ENCODE results near the gene NUS1. TPM values are rescaled to one million over a fixed set of nuclear protein-coding genes. Genes with fewer than 3 reads are reported as not detected.
"Not testable (repeated sequence)": the region's sequence is repeated elsewhere in the genome, so short reads cannot be mapped to it uniquely, and the experiment has no call there.

NUS1 gene
- total RNA-seq, 1 donor from 2014 or later: 36.8 TPM

- not testable (repeated sequence) for DNase-seq (ENCODE audit: low spot score)
Observed at GRCh38 chr6:117706936-117707509, 31.8 kb downstream of the NUS1 start.

GRCh38 chr6:117711369-117711768 is 36.1 kb downstream of the NUS1 start:
- no peak for DNase-seq (ENCODE audit: low spot score)

- DNase-seq (ENCODE audit: low spot score): no peak
Observed at GRCh38 chr6:117718895-117719294, 43.6 kb downstream of the NUS1 start.

GRCh38 chr6:117721520-117721919 is 46.3 kb downstream of the NUS1 start:
- not testable (repeated sequence) for DNase-seq (ENCODE audit: low spot score)

- no peak for DNase-seq (ENCODE audit: low spot score)
Observed at GRCh38 chr6:117728626-117729025, 53.4 kb downstream of the NUS1 start.

- DNase-seq (ENCODE audit: low spot score): no peak
Observed at GRCh38 chr6:117729613-117730012, 54.3 kb downstream of the NUS1 start.

GRCh38 chr6:117733341-117733740 is 58.1 kb downstream of the NUS1 start:
- DNase-seq (ENCODE audit: low spot score): no peak

- DNase-seq (ENCODE audit: low spot score): no peak
Observed at GRCh38 chr6:117739869-117740268, 64.6 kb downstream of the NUS1 start.

GRCh38 chr6:117740605-117741004 is 65.3 kb downstream of the NUS1 start:
- DNase-seq (ENCODE audit: low spot score): no peak

- not testable (repeated sequence) for DNase-seq (ENCODE audit: low spot score)
Observed at GRCh38 chr6:117750675-117751074, 75.4 kb downstream of the NUS1 start.

Other genes starting within 250 kb of the NUS1 start
- not detected for gene ROS1, start 249.5 kb upstream of the NUS1 start, total RNA-seq
- gene DCBLD1, start 192.8 kb upstream of the NUS1 start, total RNA-seq: 9.9 TPM
- gene GOPC, start 73.0 kb upstream of the NUS1 start, total RNA-seq: 15.3 TPM
- gene SLC35F1, start 231.8 kb downstream of the NUS1 start, total RNA-seq: 0.48 TPM